Stimulated activated CD4-positive, alpha-beta T cell treated with anti-CD3 and anti-CD28 coated beads, Interleukin-4, amount 100 ng/mL, for 1 hour (primary cell): ENCODE results near the gene RBMS3.

Source experiments
- DNase-seq: peaks from one replicate; pipeline ENCODE4 v3.0.0-alpha.2; 2020

The RBMS3 gene

DNA sequence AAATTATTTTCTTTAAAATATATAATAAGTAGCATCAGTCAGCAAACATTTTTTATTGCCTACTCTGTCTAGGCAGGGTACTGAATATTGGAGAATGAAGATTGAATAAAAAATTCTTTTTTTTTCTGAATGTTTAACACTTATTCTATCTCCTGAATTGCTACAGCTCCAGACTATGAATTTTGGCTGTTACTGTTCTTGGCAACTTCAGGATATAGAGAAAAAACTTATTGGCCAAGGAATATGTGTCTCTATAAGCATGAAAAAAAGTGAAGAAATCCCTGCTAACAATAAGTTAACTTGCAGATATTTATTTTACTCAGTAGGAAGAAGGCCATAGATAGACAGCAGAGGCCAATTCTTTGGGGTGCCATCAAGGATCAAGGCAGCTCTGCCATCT, 309.6 kb downstream of the RBMS3 start:
- DNase-seq: no peak

DNA sequence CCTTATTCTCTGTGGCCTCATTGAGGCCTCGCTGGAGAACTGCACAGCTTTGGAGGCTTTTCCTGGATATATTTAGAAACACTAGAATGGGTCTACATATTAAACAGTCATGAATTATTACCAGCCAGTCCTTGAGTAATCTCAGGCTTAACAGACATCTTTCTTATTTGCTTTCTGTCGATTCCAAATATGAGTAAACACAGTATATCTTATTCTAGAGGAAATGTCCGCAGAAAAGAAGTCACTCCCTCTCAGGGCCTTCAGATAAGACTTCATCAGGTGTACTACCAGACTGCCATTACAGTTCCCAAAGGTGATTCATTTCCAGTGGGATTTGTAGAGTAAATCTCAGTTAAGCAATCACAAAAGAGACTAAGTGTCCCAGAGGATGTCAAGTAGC, 310.7 kb downstream of the RBMS3 start:
- DNase-seq: no peak

DNA sequence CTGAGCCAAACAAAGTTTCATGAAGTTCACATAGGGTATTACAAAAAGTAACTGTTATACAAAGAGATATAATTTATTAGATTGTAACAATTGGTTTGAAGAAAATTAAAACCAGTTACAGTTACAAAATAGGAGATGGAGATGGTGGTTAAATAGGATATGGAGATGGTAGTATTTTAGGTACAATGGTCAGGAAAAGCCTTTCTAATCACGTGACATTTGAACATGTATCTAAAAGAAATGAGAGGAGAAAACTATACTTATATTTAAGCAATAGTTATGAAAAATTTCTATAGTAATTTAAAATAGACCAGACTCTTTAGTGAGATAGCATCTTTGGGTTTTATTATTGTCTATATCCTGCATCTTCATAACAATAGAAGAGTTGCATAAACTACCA, 312.9 kb downstream of the RBMS3 start:
- no peak for DNase-seq

DNA sequence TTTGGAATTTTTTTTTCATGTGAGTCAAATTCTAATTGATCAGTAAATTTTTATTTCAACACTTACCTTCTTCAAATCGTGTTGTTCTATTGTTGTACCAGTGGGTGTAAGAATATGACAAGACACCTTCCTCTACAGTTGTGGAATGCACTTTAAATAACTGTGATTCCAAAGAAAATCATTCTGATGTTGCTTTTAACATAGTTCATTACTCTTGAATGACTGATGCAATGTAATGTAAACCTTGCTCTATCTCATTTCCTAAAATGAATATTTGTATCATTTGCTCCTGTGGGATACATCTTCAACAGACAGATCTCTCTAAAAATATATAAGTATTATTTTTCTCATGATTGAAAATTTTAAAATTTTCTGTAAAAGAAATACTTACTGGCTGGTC, 313.4 kb downstream of the RBMS3 start:
- no peak for DNase-seq

DNA sequence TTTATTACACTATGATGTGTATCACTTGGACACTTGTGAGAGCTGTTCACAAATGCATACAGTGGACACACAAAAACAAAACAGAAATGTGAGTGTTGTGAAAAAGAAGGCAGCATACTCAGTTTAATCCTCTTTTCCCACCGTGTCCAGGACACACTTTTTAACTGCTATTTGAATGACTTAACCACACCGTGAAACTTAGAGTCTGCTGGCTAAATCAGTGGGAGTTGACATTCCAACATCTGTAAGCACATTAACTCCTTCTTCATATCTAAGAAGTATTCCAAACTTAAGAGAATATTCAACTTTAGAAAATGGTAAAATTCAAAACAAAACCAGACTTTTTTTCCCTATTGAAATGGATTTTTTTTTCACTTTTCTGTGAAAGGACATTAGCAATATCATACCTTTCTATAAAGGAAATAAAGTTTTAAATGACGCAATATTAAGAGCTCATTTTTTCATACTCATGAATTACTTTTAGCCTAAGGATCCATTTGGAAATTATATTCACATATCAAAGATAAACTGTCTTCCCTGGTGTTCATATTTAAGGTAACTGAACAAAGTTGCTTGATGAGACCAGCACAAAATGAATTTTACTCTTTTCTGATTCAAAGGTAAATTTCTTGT, 316.6 kb downstream of the RBMS3 start:
- no peak for DNase-seq

DNA sequence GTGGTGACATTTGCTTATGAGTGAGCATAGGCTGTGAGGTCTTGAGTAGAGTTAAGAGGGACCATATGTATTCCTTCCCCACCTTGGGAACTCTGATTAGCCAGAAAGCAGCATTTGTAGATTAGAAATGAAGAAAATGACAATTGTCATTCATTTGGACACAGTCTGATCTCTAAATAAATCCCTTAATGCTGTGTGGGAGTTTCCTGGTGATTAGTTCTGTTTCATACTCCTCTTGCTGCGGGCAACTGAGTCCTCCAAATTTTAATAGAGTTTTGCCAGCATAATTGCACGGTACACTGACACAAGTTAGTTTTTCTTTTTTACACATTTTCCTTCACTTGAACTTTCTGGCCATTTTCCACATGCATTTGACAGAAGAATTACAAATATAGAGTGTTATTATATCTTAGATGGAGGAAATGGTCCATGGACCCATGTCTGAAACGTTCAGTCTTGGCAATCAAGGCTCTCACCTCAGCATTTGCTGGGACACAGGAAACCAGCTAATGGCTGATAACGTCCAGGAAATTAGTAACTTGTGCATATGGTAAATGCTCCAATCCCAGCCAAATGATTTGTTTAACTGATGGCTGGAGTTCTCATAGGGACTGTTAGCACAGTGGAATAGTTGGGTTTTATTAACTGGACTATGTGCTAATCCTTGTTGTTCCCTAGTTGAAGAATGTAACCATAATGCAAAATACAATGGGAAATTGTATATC, 321.2 kb downstream of the RBMS3 start:
- no peak for DNase-seq

DNA sequence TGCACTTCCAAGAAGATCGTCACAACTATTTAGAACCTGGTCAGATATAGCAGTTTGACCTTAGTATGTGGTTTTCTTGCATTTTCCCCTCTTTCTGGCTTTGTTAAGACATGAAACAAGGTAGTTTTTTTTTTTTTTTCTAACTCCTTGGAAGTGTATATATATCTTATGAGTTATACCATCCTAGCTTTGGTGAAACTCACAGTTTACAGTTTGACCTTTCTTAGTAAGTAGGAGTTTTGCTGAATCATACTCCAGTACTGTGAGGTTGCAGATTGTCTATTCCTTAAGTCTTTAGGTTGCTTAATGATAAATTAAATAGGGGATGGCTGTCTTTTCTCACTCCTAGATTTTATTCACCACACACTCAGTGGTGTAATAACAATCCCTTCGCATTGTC, 325.0 kb downstream of the RBMS3 start:
- no peak for DNase-seq

DNA sequence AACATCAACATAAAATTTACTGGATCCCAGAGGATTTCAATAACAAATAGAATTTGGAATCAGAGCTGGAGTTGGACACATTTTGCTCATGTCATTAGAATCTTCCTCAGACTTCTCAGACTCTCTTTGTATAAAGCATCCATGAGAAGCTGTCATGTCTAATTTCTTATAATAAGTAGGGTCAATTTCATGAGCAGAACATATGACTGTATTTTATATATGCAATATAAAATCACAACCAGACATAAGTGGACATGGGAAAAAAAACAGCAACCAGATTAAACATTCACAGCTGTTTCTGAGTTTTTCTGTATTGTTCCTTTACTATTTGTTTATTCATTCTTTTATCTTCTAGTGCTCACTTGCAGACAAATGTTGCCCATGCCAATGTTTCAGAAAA, 325.5 kb downstream of the RBMS3 start:
- DNase-seq: no peak

DNA sequence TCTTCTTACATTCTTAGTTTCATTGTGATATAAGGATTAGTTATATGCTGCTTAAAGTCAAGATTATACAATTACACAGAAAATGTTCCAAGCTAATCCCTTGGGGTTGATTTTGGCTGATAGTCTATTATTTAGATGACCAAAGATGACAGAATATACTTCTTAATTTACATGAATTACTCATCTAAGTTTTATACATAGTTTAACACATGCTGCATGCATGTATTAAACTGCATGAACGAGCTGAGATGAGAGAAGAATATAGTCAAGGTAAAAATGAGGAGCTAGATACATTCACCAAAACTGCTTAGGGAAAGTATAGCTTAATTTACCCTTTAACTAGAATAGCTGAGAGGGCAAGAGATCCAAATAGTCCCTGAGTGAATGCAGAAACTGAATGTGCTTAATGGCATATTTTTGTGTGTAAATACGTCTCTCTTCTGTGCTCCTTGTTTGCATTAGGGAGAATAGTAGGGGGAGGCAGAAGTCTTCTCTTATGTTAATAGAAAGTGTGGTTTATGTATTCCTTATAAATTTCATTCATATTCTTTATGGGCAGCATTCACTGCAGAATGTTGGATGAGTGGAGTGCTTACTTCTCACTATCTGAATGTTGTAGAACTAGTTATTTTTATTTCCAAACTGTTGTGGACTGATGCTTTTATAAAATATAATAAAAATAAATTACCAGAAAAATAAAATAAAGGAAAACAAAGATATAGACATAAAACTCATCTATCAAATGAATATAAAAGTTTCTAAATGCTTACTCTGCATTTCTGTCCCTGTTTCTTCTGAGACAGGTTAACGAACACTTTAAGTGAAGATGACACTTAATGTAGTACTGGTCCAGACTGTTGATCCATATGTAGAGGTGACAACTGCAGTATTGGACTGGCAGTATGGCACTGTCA, 327.8 kb downstream of the RBMS3 start:
- DNase-seq: no peak

DNA sequence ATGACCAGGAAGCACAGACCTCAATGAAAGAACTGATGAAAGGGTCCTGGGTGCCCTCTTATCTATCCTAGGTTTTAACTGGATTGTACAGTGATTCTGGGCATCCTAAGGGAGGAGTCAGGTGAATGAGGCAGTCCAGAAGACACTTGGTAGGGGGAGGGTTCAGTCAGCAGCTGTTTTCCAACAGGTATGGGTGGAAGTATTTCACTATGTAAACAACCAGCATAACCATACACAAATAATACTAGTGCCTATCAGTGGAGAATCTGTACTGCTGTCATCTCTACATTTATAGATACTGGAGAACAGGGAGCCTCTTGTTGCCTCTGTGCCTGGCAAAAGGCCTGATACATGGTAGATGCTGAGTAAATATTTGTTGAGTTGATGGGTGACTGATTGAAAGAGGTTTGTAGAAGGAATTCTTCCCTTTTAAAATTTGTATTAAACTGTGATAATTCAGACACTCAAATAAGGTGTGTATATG, 328.5 kb downstream of the RBMS3 start:
- DNase-seq: no peak

DNA sequence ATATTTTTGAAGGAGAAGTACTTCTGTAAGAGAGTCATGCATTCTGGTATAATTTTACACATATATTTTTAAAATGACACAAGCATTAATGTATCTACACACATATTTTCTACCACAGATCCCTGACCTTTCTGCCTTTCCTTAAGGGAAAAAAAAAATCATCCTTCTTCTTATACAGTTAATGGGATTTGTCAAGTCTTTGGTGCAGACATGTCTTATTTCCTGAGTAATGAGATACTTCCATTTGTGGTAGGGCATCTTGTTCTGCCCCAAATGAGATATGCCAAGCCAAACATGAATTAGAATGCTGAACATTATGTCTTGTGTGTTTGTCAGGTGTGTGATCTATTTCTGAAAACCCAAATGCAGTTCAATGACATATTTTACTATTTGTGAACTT, 329.9 kb downstream of the RBMS3 start:
- no peak for DNase-seq

DNA sequence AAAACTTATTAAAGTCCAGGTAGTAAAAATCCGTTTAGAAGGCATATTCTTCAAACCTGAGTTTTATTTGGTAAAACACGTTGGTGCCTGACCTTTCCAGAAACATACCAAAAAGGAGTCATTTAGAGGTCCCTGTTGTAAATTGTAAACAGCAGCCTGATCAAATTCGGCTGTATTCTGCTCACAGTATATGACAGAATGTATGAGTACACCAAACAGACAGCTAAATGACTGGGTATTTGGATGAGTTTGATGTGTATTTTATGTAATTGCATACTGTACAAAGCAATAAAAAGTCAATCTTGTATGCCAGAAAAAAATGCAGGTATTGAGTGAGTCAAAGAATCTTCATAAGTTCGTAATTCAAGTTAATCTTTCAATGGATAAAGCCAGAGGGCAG, 330.4 kb downstream of the RBMS3 start:
- no peak for DNase-seq

DNA sequence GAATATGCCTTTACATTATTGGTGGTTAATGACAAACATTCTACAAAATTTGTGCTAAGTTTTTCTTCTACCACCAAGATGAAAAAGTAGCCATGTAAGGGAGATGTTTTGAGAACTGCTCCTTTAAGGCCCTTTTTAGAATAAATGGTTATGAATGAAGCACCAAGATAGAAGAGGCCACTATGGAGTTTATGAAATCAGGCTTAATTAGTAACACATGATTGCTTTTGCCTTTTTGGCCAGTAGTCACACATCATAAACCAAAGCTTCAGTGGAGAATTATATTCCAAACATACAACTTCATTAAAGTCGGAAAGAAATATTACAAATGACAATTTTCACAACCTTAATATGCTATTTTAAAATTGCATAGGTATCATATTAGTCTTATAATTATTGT, 331.7 kb downstream of the RBMS3 start:
- no peak for DNase-seq

DNA sequence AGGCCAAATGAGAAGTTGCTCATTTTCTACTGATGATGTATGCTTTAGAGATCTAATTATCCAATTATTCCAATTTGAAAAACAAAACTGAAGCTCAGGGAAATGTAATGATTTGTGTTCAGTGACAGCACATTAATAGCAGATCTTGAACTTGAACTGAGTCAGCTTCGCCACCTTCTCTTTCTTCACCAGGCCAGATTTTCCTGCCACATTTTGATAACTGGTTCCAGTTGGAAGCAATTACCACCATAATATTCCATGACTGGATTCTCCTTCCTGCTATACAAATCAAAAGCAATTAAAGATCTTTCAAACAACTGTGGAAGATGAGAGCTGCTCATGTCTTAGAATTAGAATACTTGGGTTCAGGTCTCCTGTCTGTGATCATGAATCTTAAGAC, 334.1 kb downstream of the RBMS3 start:
- DNase-seq: no peak

DNA sequence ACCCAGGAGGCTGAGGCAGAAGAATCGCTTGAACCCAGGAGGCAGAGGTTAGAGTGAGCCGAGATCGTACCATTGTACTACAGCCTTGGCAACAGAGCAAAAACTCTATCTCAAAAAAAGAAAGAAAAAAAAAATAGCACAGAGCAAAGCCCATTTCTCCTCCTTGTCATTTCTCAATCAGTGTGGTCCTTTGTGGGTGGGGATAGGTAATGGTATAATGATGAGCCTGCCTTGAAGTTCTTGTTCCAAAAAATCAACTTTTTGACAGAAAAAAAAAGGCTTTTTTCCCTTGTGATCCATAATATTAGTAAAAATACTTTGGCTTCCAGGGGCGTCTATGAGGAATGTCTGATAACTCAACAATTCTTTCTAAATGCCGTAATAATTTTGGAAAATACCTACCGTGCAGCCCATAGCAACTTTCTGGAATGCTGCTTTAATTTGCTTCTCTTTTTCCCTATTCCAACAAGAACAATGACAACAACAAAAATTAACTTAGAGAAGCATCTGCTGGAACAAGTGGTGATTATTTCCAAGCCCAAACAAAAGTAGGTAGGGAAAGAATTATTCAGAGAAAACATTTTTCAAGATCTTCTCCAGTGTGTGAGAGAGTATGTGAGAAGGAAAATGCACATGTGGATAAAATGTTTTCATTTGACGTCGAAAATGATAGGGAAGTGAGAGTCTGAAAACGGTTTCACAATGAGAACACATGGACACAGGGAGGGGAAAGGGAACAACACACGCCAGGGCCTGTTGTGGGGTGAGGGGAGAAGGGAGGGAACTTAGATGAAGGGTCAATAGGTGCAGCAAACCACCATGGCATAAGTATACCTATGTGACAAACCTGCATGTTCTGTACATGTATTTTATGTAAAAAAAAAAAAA, 337.8 kb downstream of the RBMS3 start:
- DNase-seq: no peak

DNA sequence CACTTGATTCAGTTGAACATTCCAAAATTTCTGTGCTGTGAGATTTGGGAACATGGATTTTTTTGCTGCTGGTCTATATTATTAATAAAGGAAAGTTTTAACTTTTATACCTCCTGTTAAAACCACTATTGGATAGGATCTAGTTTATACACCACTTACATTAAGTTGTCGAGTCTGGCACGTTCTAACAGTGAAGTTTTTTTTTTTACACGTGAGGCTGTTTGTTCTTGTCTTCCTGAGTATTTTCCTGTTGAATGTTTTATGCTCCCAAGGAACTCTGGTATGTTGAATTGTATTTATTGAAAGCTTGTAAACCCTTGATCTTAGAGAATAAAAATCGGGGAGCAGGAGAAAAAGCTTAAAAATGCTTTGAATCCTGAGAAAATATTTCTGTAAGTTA, 338.8 kb downstream of the RBMS3 start:
- no peak for DNase-seq

DNA sequence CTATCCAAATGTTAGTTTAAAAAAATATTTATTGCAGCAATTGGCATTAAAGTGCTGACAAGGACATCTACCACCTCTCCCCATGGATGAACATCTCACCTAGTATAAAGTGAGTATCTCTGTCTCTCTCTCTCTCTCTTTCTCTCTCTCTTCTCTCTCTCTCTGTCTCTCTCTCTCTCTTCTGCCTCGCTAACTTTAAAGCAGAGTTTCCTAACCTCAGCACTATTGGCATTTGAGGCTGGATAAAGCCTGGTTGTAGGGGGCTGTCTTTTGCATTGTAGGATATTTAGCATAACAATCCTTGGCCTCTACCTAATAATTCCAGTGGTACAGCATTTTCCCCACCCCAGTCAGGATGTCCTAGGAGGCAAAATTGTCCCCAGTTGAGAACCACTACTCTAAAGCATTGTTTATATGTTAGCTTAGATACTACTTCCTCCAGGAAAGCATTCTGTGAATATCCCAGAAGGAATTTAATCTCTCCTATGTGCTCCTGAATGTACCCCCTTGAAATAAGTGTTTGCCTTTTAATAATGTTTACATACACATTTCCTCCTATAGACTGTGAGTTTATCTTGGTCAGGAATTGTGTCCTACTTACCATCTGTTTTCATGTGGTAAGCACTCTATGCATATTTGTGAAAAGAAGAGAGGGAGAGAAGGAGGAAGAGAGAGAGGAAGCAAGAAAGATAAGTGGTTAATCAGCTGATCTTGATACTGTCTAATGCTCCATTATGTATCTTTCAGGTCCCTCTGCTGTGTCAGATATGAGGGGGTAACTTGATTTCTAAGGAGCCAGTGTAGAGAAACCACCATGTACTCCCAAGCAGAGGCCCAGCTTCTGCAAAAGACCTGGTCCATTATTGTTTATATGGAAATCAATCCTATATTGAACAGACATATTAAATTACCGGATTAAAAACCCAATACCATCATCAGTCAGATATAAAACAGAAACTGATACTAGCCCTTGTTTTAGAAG, 346.6 kb downstream of the RBMS3 start:
- DNase-seq: no peak

DNA sequence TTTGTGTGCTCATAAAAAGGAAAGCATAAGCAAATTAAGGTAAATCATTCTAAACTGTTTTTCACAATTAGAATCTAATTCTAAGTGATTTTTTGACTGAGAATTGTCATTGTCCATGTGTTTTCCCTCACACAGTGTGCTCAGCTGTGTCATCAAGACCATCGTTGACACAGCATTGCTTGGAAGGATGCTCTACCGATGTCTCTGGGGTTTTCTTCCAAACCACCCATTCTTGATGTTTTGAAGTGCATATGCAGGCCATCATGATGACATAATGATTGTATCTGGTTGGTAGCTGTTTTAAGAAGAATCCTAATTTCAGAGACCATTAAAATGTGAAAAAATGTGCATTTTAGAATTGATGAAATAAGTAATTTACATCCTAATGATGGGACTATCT, 347.9 kb downstream of the RBMS3 start:
- no peak for DNase-seq

DNA sequence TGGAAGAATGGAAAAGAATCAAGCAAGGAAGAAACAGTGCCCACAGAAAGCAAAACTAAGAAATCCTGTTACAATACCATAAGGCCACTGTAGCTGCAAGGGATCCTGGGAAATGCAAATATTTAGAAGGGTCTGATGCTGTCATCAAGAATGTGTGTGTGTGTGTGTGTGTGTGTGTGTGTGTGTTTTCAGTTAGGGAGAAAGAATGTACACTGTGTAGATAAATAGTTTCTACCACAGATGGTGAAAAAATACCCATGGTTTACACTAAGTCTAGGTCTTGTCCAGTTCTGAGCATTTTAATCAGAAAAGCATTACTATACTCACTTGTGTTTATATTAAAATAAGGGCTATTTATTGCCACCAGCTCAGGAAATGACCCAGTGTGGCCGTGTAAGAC, 355.0 kb downstream of the RBMS3 start:
- no peak for DNase-seq

DNA sequence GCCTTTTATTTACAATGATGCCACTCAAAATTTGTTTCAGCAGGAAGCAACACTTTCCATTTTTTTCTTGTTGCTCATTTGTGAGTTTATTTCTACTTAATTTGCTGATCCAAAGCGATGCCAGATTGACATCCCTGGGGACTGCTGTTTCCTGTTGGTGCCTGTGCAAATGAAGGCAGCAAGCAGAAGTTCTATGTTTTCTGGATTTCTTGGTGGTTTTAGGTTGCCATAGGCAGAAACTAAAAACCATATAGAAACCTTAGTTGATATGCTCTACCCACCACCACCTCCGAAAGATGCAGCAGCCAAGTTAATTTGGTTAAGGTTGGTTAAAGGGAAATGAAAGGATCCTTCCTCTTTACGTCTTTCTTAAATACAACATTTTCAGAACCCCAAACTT, 356.2 kb downstream of the RBMS3 start:
- DNase-seq: no peak

DNA sequence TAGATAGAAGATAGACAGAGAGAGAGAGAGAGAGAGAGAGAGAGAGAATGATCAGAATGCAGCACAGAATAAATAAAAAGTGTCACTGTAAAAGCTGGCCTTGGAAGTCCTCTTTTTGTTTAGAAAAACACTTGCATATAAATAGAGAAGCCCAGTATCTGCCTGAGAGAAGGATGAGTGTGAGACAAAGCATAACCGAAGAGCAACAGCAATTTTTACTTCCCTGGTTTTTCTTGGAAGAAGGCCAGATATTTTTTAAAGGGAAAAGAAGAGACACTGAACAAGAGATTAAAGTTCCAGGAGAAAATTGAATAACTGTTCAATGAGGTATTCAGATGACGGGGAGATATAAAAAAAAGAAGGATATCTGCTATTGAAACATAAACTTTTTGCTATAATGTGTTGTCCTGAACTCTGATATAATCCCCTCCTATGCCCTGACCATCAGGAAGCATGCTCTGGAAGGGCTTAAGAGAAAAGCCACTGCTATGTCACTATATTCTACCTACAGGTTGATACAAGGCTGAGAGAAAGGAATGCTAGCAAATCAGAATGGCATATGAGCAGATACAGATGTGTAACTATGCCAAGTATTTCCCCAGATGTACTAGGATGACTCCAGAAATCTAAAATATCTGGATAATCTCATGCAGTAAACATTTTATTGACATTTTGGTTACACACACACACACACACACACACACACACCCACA, 358.9 kb downstream of the RBMS3 start:
- no peak for DNase-seq
